Limb (tissue), 2 donors: ENCODE measurements around the gene GSN.
A peak's percentile ranks its signal among the peaks of the same experiment; 100 is the strongest.

ENCODE experiments used
- DNase-seq, 2 donors: peaks; one replicate each; pipeline ENCODE4 v3.0.0-alpha.2; 2016; ENCODE audit errors: extremely low spot score in 2 of 2

Gene GSN

GRCh38 chr9:121272401-121272948 is 4.5 kb downstream of the GSN start:
- no peak for DNase-seq

GRCh38 chr9:121273064-121273775 is 5.3 kb downstream of the GSN start:
- no peak for DNase-seq

- DNase-seq = no peak
These were observed 6.9 kb downstream of the GSN start for GRCh38 chr9:121274851-121275250.

GRCh38 chr9:121275781-121276658 is 8.1 kb downstream of the GSN start:
- DNase-seq = no peak

- no peak for DNase-seq
These were observed 9.1 kb downstream of the GSN start for GRCh38 chr9:121277026-121277425.

GRCh38 chr9:121277518-121278295 is 9.7 kb downstream of the GSN start:
- DNase-seq = no peak

GRCh38 chr9:121278477-121279261 is 10.7 kb downstream of the GSN start:
- peak; percentile 70 to 92 for DNase-seq

GRCh38 chr9:121279776-121280388 is 11.9 kb downstream of the GSN start:
- no peak for DNase-seq

- DNase-seq = no peak
These were observed 13.0 kb downstream of the GSN start for GRCh38 chr9:121280715-121281613.

- no peak for DNase-seq
These were observed 13.8 kb downstream of the GSN start for GRCh38 chr9:121281614-121282276.

GRCh38 chr9:121282277-121283079 is 14.5 kb downstream of the GSN start:
- DNase-seq = no peak

- no peak for DNase-seq
These were observed 15.1 kb downstream of the GSN start for GRCh38 chr9:121283080-121283398.

- no peak for DNase-seq
These were observed 16.1 kb downstream of the GSN start for GRCh38 chr9:121283856-121284732.

- no peak for DNase-seq
These were observed 16.9 kb downstream of the GSN start for GRCh38 chr9:121284733-121285451.

- DNase-seq = no peak
These were observed 18.1 kb downstream of the GSN start for GRCh38 chr9:121285835-121286687.

GRCh38 chr9:121286688-121286972 is 18.7 kb downstream of the GSN start:
- no peak for DNase-seq
